Activated CD4-positive, alpha-beta T cell treated with anti-CD3 and anti-CD28 coated beads, Interleukin-2, Interleukin-4, amounts not matched to agents 100 ng/mL and 50 ng/mL, durations not matched to agents 16 hours and 8 hours (primary cell): ENCODE results near the gene MAGEA2.
"Not testable (repeated sequence)": the region's sequence is repeated elsewhere in the genome, so short reads cannot be mapped to it uniquely, and the experiment has no call there.

Source experiments
- DNase-seq: peaks from one replicate; pipeline ENCODE4 v3.0.0-alpha.2; 2020; ENCODE audit warnings: low spot score

MAGEA2 gene

DNA sequence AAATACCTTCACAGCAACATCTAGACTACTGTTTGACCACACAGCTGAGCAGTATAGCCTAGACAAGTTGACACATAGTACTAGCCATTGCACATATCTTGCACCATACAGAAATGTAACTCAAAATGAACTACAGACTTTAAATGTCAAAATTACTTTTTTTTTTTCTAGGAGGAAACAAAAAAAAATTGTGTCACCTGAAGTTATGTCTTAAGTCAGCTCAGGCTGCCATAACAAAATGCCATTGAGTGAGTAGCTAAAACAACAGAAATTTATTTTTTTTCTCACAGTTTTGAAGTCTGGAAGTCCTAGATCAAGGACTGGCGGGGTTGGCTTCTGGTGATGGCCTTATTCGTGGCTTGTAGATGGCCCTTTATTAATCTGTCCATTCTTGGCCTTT lies 44.5 kb downstream of the MAGEA2 start, which contains the start of gene CSAG2:
TSS of gene CSAG2 (minus strand) at position 101 of the 400 bp plus-strand sequence. CDS start 161 bp downstream, outside the sequence.
- not testable (repeated sequence) for DNase-seq

DNA sequence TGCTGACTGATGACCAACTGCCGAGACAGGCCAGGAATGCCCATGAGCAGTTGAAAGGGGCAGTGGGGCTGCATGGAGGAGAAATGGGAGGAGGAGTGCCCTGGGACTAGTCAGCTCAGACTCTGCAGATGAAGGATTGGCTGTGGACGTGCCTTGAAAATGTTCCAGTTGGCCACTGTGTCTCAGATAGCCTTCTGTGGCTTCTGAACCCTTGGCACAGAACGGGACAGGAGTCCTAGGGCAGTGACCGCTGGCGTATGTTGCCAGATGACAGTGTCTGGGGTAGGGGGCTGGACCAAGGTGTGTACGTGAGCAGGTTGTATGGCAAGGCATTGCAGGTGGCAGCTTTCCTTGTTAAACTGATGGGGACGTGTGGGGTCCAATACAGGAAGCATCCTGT lies 47.1 kb downstream of the MAGEA2 start:
- DNase-seq, result not testable (repeated sequence)

DNA sequence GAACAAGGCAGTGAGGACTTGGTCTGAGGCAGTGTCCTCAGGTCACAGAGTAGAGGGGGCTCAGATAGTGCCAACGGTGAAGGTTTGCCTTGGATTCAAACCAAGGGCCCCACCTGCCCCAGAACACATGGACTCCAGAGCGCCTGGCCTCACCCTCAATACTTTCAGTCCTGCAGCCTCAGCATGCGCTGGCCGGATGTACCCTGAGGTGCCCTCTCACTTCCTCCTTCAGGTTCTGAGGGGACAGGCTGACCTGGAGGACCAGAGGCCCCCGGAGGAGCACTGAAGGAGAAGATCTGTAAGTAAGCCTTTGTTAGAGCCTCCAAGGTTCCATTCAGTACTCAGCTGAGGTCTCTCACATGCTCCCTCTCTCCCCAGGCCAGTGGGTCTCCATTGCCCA lies 53.3 kb downstream of the MAGEA2 start:
- DNase-seq, result not testable (repeated sequence)
